Astrocyte of the hippocampus (primary cell): ENCODE results near the gene ZNF280D.

Experiments
- DNase-seq: peaks from one replicate; pipeline ENCODE4 v3.0.0; 2011; ENCODE audit warnings: low read depth, low spot score

Gene ZNF280D

DNA sequence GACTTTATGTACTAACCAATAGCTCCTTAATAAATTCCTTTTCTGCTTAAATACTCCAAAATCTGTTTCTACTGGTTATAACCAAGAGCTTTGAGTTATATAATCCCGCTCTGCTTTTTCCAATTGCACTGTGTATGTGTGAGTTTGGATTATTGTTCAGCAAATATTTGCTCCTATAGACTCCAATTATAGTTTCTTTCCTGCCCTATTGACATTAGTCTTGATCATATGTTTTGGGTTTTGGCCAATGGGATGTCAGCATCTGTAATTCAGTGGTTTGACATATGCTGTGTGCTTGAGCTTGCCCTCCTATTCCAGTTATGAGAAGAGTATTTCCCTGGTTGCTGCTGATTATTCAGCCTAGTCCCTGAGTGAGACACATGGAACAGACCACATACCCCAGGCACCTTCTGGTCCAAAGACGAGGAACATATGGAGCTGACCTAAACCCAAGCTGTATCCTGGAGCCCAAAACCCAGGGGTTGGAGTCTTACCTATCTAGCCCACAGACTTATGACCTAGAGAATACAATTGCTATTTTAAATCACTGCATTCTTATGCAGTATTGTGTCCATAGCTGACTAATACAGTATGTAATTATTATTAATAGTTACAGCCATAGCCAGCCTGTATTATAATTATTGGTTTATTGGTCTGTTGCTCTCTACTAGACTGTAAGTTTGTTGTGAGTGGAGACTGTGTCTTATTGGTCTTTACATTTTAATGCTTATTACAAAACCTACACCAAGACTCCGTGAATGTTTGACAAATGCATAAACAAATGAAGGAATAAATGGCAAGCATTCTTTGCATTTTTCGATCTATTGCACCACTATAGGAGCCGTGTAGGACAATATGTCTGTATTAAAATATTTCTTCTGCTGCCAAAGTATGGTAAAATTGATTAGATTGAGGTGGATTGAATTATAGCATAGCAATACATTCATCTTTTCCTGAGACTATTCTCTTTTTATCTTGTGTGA is 11.7 kb upstream of the ZNF280D start:
- DNase-seq = no peak

GRCh38 chr15:56741541-56741940 is 8.2 kb upstream of the ZNF280D start:
- DNase-seq = no peak

- DNase-seq = no peak
Measured at GRCh38 chr15:56739964-56740640, 6.8 kb upstream of the ZNF280D start.

- DNase-seq = no peak
Measured at GRCh38 chr15:56739474-56739873, 6.2 kb upstream of the ZNF280D start.

DNA sequence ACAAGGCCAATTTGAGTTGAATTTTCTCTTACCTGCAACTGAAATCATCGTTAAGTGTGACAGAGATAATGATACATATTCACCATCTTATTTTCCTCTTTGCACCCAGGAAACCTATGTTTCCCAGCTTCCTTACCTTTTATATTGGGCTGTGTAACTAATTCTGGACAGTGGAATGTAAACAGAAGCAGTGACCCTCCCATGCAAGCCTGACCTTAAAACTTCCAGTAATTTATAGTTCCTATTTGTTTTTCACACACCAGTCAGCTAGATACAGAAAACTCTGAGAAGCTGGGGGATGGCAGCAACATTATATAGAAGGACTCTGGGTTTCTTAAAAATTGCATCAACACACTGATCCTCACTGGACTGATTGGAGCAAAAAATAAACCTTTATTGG is 4.5 kb upstream of the ZNF280D start:
- DNase-seq = no peak

DNA sequence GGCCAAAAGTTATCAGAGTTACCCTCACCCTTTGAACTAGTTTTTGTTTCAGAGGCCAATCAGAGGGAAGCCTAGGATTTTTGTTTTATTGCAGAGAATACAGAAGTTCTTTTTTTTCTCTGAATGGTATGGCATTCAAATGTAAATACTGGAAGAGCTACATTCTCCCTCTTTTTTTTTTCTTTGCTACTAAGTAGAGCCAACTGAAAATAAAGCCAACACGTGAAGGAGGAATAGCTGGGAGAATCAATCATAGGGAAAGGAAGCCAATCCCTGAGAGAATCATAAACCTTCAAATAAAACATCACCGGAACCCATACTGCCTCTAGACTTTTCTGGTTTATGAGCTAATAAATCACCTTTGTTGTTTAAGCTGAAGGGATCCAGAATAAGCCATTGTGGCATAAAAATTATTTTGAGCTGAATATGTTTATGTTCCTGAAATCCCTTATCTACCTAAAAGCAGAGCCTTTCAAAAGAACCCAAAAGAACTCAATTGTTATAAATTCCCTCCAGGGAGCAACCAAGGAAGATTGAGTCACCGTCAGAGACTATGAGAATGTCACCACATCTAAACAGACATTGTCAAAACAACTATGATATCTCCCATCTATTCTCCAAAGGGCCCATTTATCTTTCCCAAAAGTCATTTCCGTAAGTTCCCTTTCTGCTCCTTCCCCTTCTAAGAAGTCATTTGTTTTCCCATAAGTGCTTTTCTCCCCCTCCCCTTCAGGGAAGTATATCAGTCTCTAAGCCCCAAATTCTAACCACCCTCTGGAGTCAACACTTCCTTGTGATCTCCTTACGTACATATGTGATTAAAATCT is 3.8 kb upstream of the ZNF280D start:
- DNase-seq = no peak

- peak; percentile 73 for DNase-seq
Measured at GRCh38 chr15:56736308-56736707, 3.0 kb upstream of the ZNF280D start.

GRCh38 chr15:56735589-56735988 is 2.3 kb upstream of the ZNF280D start:
- no peak for DNase-seq

GRCh38 chr15:56734013-56734635 is 815 bp upstream of the ZNF280D start:
- no peak for DNase-seq

DNA sequence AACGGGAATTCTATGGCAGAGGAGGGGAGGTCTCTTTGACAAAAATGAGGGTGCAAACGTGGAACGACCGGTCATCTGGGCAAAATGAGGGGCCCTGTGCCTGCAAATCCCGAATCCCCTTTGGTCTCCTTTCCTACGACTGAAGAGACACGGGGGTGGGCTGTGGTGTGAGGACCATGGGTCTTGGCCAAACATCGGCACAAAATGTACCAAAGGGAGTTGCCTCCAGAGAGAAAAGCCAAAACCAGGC is 498 bp downstream of the ZNF280D start:
- no peak for DNase-seq

DNA sequence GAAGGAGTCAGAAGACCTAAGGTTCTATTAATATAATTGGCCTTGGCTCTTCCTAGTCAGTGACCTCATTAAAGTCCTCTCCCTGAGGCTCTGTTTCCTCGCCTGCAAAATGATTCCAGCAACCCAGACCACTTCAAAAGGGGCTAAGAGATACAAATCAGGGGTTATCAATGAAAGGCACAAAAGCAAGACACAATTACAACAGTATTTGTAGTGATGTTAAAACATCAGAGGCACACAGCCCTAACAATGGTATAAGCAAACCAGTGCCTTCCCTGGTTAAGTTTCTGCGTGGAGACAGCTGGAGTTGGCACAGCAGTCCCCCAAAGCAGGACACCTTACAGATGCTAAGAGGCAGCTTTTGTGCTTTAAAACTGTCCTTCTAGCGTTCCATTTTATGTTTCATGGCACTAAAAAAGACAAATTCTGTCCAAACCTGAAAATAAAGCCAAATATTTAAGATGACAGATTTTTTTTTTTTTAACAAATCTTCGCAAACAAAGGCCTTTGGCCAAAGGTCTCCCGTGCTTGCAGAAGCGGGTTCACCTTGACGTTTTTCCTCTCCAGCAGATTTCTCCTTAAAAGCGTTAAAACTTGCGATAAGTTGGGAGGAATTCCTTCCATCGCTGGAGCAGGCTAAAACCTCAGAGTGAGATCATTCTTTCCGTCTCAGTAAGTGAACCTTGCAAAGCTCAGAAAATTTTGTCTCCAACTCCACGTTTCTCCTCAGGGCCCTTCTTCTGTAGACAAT is 999 bp downstream of the ZNF280D start:
- DNase-seq = peak; percentile 84

DNA sequence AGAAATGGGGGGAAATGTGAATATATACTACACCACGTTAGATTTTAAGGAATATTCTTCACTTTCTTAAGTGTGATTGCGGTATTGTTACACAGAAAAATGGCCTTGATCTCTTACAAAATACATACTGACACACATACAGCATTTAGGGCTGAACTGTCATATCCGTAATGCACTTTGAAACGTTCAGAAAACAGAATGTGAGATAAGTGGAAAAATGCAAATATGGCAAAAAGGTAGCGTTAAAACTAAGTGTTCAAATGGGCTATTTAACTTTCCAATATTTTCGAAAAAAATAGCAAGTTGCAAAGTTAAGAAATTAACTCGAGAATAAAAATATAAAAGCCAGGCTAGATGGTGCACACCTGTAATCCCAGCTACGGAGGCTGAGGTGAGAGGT is 1.8 kb downstream of the ZNF280D start:
- DNase-seq = no peak

- no peak for DNase-seq
Measured at GRCh38 chr15:56729561-56729960, 3.7 kb downstream of the ZNF280D start.

DNA sequence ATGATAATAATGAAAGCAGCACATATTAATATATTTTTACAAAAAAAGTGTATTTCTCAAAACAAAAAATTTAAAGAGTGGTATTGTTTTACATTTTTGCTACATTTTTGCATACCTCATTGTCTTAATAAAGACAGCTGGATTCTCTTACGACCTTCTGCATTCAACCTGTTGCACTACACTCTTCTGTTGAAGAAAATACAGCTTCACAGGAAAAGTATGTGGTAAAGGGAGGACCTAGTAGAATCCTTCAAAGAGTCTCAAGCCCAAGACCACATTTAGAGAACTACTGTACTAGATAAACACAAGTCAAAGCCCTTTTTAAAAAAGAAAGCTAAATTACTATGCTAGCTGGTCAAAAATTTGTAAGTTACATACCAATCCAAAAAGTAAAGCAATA is 7.9 kb downstream of the ZNF280D start:
- no peak for DNase-seq

- DNase-seq = no peak
Measured at GRCh38 chr15:56724232-56724631, 9.1 kb downstream of the ZNF280D start.

GRCh38 chr15:56723787-56724186 is 9.5 kb downstream of the ZNF280D start:
- no peak for DNase-seq

DNA sequence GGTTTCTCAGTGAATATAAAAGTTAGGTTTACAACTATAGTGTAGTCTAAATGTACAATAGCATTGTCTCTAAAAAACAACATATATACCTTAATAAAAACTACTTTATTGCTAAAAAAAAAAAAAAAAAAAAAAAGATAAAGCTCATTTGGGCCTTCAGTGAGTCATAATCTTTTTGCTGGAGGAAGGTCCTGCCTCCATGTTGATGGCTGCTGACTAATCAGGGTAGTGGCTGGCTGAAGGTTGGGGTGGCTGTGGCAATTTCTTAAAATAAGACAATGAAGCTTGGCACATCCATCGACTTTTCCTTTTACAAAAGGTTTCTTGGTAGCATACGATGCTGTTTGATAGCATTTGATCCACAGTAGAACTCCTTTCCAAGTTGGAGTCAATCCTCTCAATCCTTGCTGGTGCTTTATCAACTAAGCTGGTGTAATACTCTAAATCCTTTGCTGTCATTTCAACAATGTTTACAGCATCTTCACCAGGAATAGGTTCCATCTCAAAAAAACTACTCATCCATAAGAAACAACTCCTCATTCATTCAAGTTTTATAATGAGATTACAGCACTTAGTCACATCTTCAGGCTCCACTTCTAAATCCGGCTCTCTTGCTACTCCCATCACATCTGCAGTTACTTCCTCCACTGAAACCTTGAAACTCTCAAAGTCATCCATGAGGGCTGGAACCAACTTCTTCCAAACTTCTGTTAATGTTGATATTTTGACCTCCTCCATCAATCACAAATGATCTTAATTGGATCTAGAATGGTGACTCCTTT is 13.3 kb downstream of the ZNF280D start:
- peak; percentile 12 for DNase-seq

GRCh38 chr15:56719021-56719612 is 14.2 kb downstream of the ZNF280D start:
- no peak for DNase-seq

- DNase-seq = no peak
Measured at GRCh38 chr15:56718560-56718959, 14.7 kb downstream of the ZNF280D start.

DNA sequence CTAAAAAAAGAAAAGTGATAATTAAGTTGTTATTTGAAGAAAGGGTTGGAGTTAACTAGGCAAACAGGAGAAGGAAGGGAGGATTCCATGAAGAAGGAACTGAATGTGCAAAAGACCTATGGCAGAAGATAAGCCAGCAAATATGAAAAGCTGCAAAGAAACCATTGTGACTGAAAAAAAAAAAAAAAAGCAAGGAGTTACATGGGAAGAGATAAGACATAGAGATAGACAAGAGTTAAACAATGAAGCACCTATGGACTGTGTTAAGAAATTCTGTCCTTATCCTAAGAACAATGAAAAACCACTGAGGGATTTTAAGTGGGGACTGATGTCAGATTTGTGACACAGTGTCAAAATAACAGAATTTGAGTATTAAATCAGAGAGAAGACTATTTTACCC is 17.0 kb downstream of the ZNF280D start:
- DNase-seq = no peak
